Activated CD8-positive, alpha-beta memory T cell treated with anti-CD3 and anti-CD28 coated beads, Interleukin-2, amount 10 ng/mL, durations not matched to agents 7 days and 5 days (primary cell): ENCODE data around the gene ENTR1. TPM values are rescaled to one million over a fixed set of nuclear protein-coding genes. Genes with fewer than 3 reads are reported as not detected.
A peak's percentile ranks its signal among the peaks of the same experiment; 100 is the strongest.

Experiments
- ATAC-seq: fragments of 150-1000 bp; cut with Tn5 transposase; one replicate; pipeline ENCODE4 v1.10.0; 2021; ENCODE audit warnings: moderate library complexity
- CTCF ChIA-PET: fragments of 350-600 bp; sonication (Branson Sonifier 250); formaldehyde crosslinking; loops from one replicate; lab custom pipeline; 2021; ENCODE audit warnings: antibody characterized with exemption; lab: Charles Lee
- DNase-seq: peaks from one replicate; pipeline ENCODE4 v3.0.0-alpha.2; 2020
- H3K27ac Mint-ChIP-seq: one replicate; pipeline ENCODE4 v1.8.0; 2021; ENCODE audit warnings: mild to moderate bottlenecking, mixed read lengths
- H3K27me3 Mint-ChIP-seq: one replicate; pipeline ENCODE4 v1.8.0; 2021; ENCODE audit warnings: mixed read lengths
- H3K36me3 Mint-ChIP-seq: one replicate; pipeline ENCODE4 v1.8.0; 2021; ENCODE audit warnings: mild to moderate bottlenecking, mixed read lengths
- H3K4me1 Mint-ChIP-seq: one replicate; pipeline ENCODE4 v1.8.0; 2021; ENCODE audit warnings: mixed read lengths
- H3K4me3 Mint-ChIP-seq: one replicate; pipeline ENCODE4 v1.8.0; 2021; ENCODE audit warnings: mild to moderate bottlenecking, moderate library complexity, mixed read lengths
- H3K9me3 Mint-ChIP-seq: one replicate; pipeline ENCODE4 v1.8.0; 2022; ENCODE audit warnings: low read depth, mixed read lengths
- total RNA-seq, 2 experiments: library from RNA; stranded (reverse); gene quantifications; one replicate each; pipeline ENCODE4 v1.2.3, GENCODE V29; 2021

ENTR1 gene
- total RNA-seq, 2 experiments from 2014 or later: 47.4 to 54.2 TPM

DNA sequence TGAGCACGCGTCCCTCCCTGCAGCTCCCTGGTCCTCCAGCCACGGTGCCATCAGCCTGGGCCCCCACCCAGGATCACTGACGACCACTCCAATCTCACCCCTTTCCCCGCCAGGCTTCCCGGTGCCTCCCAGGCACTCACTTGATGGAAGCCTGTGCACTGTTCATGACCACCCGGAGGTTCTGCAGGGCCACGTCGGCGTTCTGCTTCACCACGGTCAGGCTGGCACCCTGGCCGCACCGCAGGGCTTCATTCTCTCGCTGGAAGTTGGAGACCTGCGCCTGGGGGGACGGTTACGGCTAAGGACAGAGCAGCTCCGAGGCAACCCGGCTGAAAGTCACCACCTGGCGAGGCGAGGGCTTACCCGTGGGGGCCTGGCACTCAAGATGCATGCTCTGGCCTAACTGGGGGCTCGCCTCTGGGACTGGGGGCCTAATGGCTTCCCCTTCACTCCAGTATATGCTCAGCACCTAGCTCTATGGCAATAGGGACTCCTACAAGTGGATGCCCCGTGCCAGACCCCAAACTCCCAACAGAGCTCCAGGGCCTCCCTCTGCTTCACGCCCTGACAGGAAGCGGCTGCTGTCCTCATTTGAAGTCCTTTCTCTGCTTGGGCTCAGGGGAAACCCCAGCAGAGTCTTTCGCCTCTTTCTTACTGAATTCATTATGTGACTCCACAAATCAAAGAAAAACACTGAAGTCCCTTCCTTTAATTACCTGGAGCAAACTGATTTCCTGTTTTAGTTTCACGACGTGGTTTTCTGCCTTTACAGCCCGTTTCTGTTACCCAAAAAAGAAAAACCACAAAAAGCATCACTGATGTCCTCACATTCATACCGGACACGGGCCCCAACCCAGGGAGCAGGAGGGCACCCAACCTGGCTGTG is 6.3 kb downstream of the ENTR1 start:
- peaks cover 31% of the 10 kb centered on the region for H3K36me3 Mint-ChIP-seq
- DNase-seq (peak; percentile 76), ATAC-seq (peak; percentile 16)
- H3K4me1 Mint-ChIP-seq: peaks cover 54% of the 10 kb centered on the region
- no peaks in the 10 kb centered on the region for H3K27me3 Mint-ChIP-seq
- no peaks in the 10 kb centered on the region for H3K9me3 Mint-ChIP-seq
- H3K27ac Mint-ChIP-seq: peak overlapping the region; percentile 79
- peak overlapping the region; percentile 31 for H3K4me3 Mint-ChIP-seq
- CTCF ChIA-PET: interaction anchor here (0.7 to 6.2 kb wide), 6 partner anchors 18 to 221 kb away, joined by 3 to 52 read pairs (median 4); partner anchors contain the start of gene DNLZ

DNA sequence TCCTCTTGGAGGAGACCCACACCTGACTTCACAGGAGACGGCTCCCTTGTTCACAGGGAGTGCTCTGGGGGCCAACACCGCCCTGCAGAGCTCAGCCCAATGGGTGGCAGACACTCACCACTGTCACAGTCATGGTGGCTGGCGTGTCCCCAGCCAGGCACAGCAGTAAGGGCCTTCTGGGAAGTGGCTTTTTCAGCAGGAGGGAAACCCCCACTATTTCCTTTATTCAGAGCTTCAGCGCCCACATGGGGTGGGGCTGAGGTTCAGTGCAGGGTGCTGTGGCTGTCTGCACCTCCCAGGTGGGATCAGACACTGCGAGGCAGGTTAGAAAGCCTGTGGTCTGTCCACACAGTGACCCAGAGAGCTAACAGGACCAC is 6.9 kb downstream of the ENTR1 start:
- ATAC-seq (peak; percentile 77), DNase-seq (peak; percentile 92)
- Mint-ChIP-seq H3K4me1 (peaks cover 55% of the 10 kb centered on the region), H3K36me3 (peaks cover 28% of the 10 kb centered on the region), H3K27ac (peak overlapping the region; percentile 79), H3K27me3 (no peaks in the 10 kb centered on the region), H3K9me3 (no peaks in the 10 kb centered on the region), H3K4me3 (peak overlapping the region; percentile 31)
- CTCF ChIA-PET: interaction anchor here (0.7 to 6.2 kb wide), 7 partner anchors 17 to 222 kb away, joined by 3 to 52 read pairs (median 4); partner anchors contain the start of gene DNLZ

DNA sequence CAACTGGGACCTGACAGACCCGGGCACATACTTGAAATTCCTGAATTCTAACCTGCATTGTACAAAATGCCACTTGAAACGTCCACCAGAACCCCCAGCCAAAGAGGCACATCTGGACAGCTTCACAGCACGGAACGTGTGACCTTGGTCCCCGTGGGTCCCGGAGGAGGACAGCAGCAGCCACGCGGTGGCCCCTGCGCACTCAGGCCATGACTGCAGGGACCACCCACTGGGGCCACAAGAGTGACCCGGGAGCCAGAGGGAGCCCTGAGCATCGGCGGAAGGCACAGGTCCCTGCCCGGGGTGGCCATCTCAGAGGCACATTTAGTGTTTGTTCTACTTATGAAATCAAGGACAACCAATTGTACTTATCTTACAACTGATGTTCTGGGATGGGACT is 8.3 kb downstream of the ENTR1 start:
- ATAC-seq (no peak), DNase-seq (no peak)
- Mint-ChIP-seq H3K36me3 (peaks cover 23% of the 10 kb centered on the region), H3K4me3 (no peak overlapping the region), H3K9me3 (no peaks in the 10 kb centered on the region), H3K27ac (peak overlapping the region; percentile 41), H3K27me3 (no peaks in the 10 kb centered on the region), H3K4me1 (peaks cover 55% of the 10 kb centered on the region)
- CTCF ChIA-PET: interaction anchor here (1.3 to 6.2 kb wide), 4 partner anchors 7 to 37 kb away, joined by 4 to 52 read pairs (median 16); partner anchors contain the start of genes DNLZ, ENTR1 and PMPCA

DNA sequence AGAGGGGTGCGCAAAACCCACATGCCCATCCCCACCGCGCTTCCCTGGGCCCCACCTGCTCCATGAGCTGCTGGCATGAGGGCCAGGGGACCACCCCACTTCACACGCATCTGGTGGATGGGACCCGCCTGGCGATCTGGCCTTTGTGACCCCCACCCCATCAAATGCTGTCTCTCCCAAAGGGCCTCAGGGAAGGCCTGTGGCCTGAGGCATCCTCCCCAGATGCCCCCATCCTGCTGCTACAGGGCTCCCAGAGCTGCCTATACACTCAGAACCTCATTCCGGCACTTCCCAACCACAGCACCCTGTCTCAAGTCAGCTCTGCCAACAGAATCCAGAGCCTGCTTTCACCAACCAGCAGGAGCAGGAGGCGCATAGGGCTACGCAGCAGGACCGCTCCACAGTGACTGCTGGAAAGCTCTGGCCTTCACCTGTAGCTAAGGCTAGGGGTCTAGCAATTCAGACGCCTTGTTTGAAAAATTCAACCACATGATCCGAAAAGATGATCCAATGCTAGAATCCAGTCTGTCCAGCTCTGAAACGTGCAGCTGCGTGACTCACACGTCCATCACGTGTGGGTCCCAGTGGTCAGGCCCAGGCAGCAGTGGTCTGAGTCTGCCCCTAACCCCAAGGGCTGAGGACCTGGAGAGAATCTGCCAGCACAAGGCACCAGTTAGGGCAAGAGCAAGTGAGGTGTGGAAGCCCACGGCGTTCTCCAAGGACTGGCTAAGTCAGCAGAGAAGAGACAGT is 9.1 kb downstream of the ENTR1 start:
- H3K4me3 Mint-ChIP-seq: no peak overlapping the region
- peaks cover 20% of the 10 kb centered on the region for H3K36me3 Mint-ChIP-seq
- H3K4me1 Mint-ChIP-seq: peaks cover 55% of the 10 kb centered on the region

DNA sequence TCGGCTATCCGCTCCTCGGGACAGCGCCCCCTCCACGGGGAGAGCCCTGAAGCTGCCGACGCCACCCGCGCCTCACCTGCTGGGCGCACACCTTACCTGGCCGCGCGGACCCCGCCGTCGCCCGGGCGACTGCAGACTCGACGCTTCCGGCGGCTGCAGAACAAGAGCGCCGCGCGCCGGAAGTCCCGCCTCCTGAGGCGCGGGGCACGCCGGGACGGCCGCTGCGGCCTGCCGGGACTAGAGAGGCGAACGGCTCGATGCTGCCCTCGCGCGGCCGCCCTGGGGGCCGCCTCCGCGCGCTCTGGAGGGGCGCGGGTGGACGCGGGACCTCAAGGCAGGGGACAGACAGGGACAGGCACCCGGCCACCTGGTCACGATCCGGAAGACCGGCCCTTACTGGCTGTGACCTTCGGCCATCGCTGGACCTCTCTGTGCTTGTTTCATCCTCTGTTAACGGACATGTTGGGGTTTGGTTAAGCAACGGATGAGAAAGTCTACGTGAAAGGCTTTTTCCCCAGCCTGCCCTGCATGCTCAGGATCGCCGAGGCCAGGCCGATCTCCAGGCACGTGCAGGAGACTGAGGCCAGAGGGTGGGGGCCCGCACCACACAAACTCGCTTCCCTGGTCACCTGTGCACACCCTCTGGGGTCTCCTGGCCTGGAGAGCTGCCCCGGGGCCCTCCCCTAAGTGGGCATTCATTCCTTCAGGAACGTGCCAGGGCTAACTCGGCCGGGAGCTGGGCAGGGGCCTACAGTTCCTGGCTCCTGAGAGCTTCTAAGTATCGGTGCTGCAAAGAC is 10.2 kb downstream of the ENTR1 start, which contains the start of gene SNAPC4:
Gene SNAPC4 (minus strand): TSS at position 133 of the 797 bp plus-strand sequence. CDS start 1,742 bp downstream, outside the sequence.
- H3K4me3 Mint-ChIP-seq: peak within 1 kb of the TSS; percentile 86
- ATAC-seq (peak; percentile 73), DNase-seq (peak; percentile 89)
- H3K4me1 Mint-ChIP-seq: peaks cover 50% of the 10 kb centered on the region
- peak within 1 kb of the TSS; percentile 74 for H3K27ac Mint-ChIP-seq
- peaks cover 16% of the 10 kb centered on the region for H3K36me3 Mint-ChIP-seq
- H3K9me3 Mint-ChIP-seq: no peaks in the 10 kb centered on the region
- CTCF ChIA-PET: interaction anchor here (0.6 to 6.2 kb wide), 13 partner anchors 9 to 139 kb away, joined by 3 to 52 read pairs (median 3); partner anchors contain the start of genes DNLZ, ENTR1 and PMPCA
- H3K27me3 Mint-ChIP-seq: no peaks in the 10 kb centered on the region

More for the DNA sequence above, 9.1 kb downstream of the ENTR1 start:
- Mint-ChIP-seq H3K27me3 (no peaks in the 10 kb centered on the region), H3K9me3 (no peaks in the 10 kb centered on the region), H3K27ac (peak overlapping the region; percentile 41)
- no peak for DNase-seq
- no peak for ATAC-seq
- CTCF ChIA-PET: interaction anchor here (0.6 to 6.2 kb wide), 13 partner anchors 8 to 138 kb away, joined by 3 to 52 read pairs (median 4); partner anchors contain the start of genes DNLZ, ENTR1 and PMPCA

DNA sequence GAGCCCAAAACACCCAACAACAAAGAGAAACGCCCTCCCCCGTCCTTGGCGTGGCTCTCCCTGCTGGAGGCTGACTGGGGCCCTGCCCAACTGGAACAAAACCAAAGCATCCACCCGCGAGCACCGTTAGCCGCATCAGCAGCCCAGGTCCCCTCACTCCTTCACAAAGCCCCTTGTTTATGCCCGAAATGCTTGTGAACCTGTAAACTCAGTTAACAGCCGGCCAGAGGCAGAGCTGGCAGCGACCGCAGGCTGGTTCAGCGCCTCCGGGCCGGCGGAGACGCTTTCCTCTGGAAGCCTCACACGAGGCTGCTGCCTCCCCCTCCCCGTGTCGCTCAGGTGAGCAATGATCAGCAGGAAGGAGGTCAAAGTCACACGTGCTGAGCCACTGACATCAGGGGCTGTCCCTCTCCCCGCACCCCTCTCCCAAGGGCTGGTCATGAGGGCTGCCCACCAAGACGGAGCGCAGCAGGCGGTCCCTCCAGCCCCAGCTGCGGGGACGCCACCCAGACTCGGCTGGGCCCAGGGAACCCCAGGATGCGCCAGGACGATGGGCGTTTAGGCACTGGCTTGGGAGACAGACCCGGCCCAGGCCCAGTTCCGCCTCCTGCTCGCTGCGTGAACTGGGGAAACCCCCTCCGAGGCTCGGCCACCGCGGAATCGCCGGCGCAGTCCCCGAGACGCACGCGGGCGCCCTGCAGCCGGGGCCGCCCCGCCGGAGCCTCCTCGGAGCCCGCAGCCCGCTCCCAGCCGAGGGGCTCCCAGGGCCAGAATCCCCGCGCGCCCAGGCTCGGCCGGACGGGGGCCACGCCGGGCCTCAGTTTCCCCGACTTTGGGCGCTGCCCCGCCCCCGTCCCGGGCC is 11.0 kb downstream of the ENTR1 start:
- H3K9me3 Mint-ChIP-seq: no peaks in the 10 kb centered on the region
- peak overlapping the region; percentile 74 for H3K27ac Mint-ChIP-seq
- H3K27me3 Mint-ChIP-seq: no peaks in the 10 kb centered on the region
- ATAC-seq: peak; percentile 14
- peaks cover 42% of the 10 kb centered on the region for H3K4me1 Mint-ChIP-seq
- CTCF ChIA-PET: interaction anchor here (0.6 to 6.2 kb wide), 6 partner anchors 11 to 87 kb away, joined by 3 to 52 read pairs (median 4); partner anchors contain the start of gene DNLZ
- H3K36me3 Mint-ChIP-seq: peaks cover 13% of the 10 kb centered on the region
- DNase-seq: peak; percentile 48
- H3K4me3 Mint-ChIP-seq: peak overlapping the region; percentile 86

DNA sequence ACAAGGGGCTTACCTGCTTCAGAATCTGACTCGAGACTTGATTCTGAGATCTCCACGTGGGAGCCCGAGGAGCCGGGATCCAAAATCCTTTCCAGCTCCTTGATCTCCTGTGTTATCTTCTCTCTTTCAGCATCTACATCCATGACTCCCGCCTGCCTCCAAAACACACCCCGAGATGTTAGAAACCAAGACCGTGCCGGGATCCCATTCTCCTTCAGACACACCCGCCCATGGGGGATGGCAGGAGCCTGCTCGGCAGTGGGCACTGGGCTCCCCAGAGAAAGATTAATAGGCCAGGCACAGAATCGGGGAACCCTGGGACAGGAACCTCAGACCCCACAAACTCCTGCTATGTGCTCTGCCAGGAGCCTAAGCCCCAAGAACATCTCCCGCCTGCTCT is 12.1 kb downstream of the ENTR1 start:
- Mint-ChIP-seq H3K27ac (peak overlapping the region; percentile 74), H3K9me3 (no peaks in the 10 kb centered on the region), H3K27me3 (no peaks in the 10 kb centered on the region), H3K4me3 (peak overlapping the region; percentile 86), H3K36me3 (peaks cover 13% of the 10 kb centered on the region), H3K4me1 (peaks cover 31% of the 10 kb centered on the region)
- DNase-seq (no peak), ATAC-seq (no peak)
- CTCF ChIA-PET: interaction anchor here (1.0 to 6.2 kb wide), 5 partner anchors 10 to 40 kb away, joined by 3 to 52 read pairs (median 4); partner anchors contain the start of gene DNLZ

DNA sequence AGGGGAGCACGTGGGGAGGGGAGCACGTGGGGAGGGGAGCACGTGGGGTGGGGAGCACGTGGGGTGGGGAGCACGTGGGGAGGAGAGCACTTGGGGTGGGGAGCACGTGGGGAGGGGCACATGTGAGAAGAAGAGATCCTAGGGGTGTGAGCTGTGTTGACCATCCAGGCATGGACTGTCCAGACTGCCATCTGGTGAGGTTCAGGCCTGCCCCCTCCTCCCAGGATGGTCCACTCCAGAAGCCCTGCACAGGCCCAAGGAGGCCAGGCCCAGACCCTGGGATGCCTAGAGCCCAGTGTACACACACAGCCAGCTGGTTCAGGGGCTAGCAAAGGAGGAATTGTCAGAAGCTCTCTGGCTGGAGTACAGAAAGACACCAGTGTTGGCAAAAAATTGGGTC is 12.8 kb downstream of the ENTR1 start:
- ATAC-seq (no peak), DNase-seq (no peak)
- no peaks in the 10 kb centered on the region for H3K27me3 Mint-ChIP-seq
- peaks cover 12% of the 10 kb centered on the region for H3K36me3 Mint-ChIP-seq
- H3K27ac Mint-ChIP-seq: no peak overlapping the region
- H3K4me3 Mint-ChIP-seq: no peak overlapping the region
- peaks cover 29% of the 10 kb centered on the region for H3K4me1 Mint-ChIP-seq
- CTCF ChIA-PET: interaction anchor here (1.0 to 3.0 kb wide), 4 partner anchors 11 to 41 kb away, joined by 3 to 18 read pairs (median 4); partner anchors contain the start of gene DNLZ
- H3K9me3 Mint-ChIP-seq: no peaks in the 10 kb centered on the region

DNA sequence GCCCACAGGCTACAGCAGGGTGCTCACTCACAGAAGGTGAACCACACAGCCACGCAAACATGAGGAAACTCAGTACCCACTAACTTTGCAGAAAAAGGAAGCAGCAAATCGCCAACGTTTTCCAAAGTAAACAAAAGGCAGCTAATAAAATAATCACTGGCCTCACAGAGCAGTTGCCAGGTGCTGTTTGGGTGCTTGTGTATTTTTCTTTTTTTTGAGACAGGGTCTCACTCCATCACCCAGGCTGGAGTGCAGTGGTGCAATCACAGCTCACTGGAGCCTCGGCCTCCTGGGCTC is 14.2 kb downstream of the ENTR1 start:
- Mint-ChIP-seq H3K4me3 (no peak overlapping the region), H3K4me1 (peaks cover 19% of the 10 kb centered on the region), H3K9me3 (no peaks in the 10 kb centered on the region), H3K27me3 (no peaks in the 10 kb centered on the region), H3K27ac (no peak overlapping the region), H3K36me3 (peaks cover 10% of the 10 kb centered on the region)
- CTCF ChIA-PET: interaction anchor here (1.9 to 3.0 kb wide), 2 partner anchors 21 to 33 kb away, joined by 4 to 18 read pairs; partner anchors contain the start of gene DNLZ
- ATAC-seq: no peak
- no peak for DNase-seq

DNA sequence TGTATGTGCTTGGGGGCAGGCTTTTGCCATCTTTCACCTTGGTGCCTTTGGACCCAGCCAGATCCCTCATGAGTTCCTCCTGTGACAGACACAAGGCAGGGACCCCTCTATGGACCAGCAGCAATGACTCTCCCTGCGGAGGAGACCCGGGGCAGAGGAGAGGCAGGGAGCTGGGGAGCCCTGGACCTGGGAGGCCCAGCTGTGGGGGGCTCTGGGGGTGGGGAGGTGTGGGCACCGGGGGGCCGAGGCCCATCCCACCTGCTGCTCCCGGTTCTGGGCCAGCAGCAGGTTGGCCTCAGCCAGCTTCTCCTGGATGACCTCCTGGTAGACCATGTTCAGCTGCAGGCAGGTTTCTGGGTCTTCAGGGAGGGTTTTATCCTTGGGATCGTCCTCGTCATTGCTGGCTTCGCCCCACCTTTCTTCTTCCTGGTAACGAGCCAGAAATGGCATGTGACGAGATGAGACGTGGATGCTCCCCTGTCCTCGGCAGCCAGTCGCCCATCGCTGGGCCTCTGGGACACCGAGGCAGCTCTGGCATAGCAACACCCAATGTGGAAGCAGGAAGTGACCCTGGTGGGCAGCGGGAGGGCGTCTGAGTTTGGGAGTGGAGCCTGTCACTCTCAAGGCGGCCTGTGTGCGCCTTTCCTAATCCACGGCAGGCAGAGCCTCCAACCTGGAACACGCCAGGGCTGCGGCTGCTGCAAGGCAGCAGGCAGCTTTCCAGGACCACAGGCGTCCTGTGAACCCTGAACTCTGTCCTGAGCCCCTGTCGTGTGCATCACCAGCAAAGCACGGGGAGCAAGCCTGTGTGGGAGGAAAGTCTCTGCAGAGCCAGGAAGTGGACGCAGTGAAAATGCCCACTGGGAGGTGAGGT is 14.8 kb downstream of the ENTR1 start:
- CTCF ChIA-PET: interaction anchor here (1.9 to 3.0 kb wide), 2 partner anchors 21 to 32 kb away, joined by 4 to 18 read pairs; partner anchors contain the start of gene DNLZ
- ATAC-seq: no peak
- H3K27me3 Mint-ChIP-seq: no peaks in the 10 kb centered on the region
- H3K27ac Mint-ChIP-seq: no peak overlapping the region
- DNase-seq: no peak
- no peaks in the 10 kb centered on the region for H3K9me3 Mint-ChIP-seq
- no peak overlapping the region for H3K4me3 Mint-ChIP-seq
- peaks cover 16% of the 10 kb centered on the region for H3K4me1 Mint-ChIP-seq
- peaks cover 10% of the 10 kb centered on the region for H3K36me3 Mint-ChIP-seq

DNA sequence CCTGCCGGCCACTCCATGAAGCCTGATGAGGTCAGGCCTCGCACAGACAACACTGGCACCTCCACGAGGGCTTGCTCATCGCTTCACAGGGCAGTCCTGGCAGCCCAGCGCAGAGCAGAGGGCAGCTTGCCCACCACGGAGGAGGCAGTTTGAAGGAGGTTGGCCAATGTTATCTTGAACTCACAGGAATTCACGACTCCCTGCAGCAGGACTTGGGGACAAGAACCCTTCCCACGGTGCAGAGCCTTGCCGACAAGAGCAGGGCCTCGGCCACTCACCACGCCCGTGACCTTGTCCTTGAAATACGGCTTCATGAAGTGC is 15.4 kb downstream of the ENTR1 start:
- ATAC-seq: no peak
- H3K4me1 Mint-ChIP-seq: peaks cover 15% of the 10 kb centered on the region
- H3K27ac Mint-ChIP-seq: no peak overlapping the region
- H3K4me3 Mint-ChIP-seq: no peak overlapping the region
- no peaks in the 10 kb centered on the region for H3K9me3 Mint-ChIP-seq
- no peak for DNase-seq
- CTCF ChIA-PET: no interaction called here
- H3K27me3 Mint-ChIP-seq: no peaks in the 10 kb centered on the region
- peaks cover 13% of the 10 kb centered on the region for H3K36me3 Mint-ChIP-seq
